Heart left ventricle (tissue), 16 donors: ENCODE measurements around the gene HSPB8. TPM values are rescaled to one million over a fixed set of nuclear protein-coding genes. Genes with fewer than 3 reads are reported as not detected.

ENCODE experiments used
- ATAC-seq, 4 donors: fragments of 200-7000 bp; cut with Tn5 transposase; one replicate each; pipeline ENCODE4 v1.9.1; 2020 to 2022; ENCODE audit warnings: moderate library complexity in 4 of 4, mild to moderate bottlenecking in 3 of 4, moderate number of reproducible peaks in 1 of 4
- DNase-seq, 5 donors: peaks; one replicate each; pipeline ENCODE4 v3.0.0-alpha.2; 2020
- H3K27ac ChIP-seq, 12 donors: fragments of 200-600 bp; sonication (generic) in 4 of 12; one replicate each; pipeline versions ENCODE4 v1.5.0 to v1.8.0; 2016 to 2022; ENCODE audit warnings: mild to moderate bottlenecking in 2 of 12
- H3K27me3 ChIP-seq, 9 donors: fragments of 200-600 bp; sonication (generic) in 2 of 9; one replicate each; pipeline versions ENCODE4 v1.5.1 to v1.8.0; 2016 to 2022; ENCODE audit warnings: mild to moderate bottlenecking in 3 of 9
- H3K36me3 ChIP-seq, 9 donors: fragments of 200-600 bp; sonication (generic) in 2 of 9; one replicate each; pipeline versions ENCODE4 v1.5.0 to v1.8.0; 2018 to 2022; ENCODE audit warnings: mild to moderate bottlenecking in 2 of 9
- H3K4me1 ChIP-seq, 12 donors: fragments of 200-600 bp; sonication (generic) in 4 of 12; one replicate each; pipeline versions ENCODE4 v1.5.0 to v1.8.0; 2016 to 2022; ENCODE audit warnings: mild to moderate bottlenecking in 3 of 12
- H3K4me3 ChIP-seq, 12 donors: fragments of 200-600 bp; sonication (generic) in 4 of 12; one replicate each; pipeline versions ENCODE4 v1.5.0 to v1.8.0; 2017 to 2022; ENCODE audit warnings: mild to moderate bottlenecking in 9 of 12, moderate library complexity in 4 of 12
- H3K9me3 ChIP-seq, 12 donors: fragments of 200-600 bp; sonication (generic) in 4 of 12; one replicate each; pipeline versions ENCODE4 v1.5.0 to v1.8.0; 2016 to 2022; ENCODE audit warnings: mild to moderate bottlenecking in 1 of 12
- POLR2A ChIP-seq, 2 donors: fragments of 450-650 bp; IDR thresholded peaks; one replicate each; pipeline ENCODE4 v1.6.1; 2017; ENCODE audit warnings: antibody characterized with exemption in 2 of 2, mild to moderate bottlenecking in 2 of 2, moderate library complexity in 2 of 2
- WGBS, 4 donors: extraction: QIAGEN DNeasy Blood & Tissue Kit in 2 of 4; methylation state at CpG; one replicate each; pipeline versions ENCODE4 v1.1.5 to v1.1.7; 2013 to 2018; 5-methylcytosine and 5-hydroxymethylcytosine counted together
- intact Hi-C, 10 donors: fragments of 100-400 bp; cut with DNase I; formaldehyde crosslinking; loops; one replicate each; pipeline versions ENCODE4 v1.11.1 to v1.14.2; 2022
- polyA plus RNA-seq, 2 donors: library from polyadenylated mRNA; stranded (reverse); fragments of 200-250 nt; gene quantifications; one replicate each; pipeline ENCODE4 v1.2.3, GENCODE V29; 2013
- total RNA-seq, 9 donors: library from RNA; depleted of rRNA in 2 of 9; stranded (reverse); fragments of >200 nt in 2 of 9; fragmentation: NEBNext Ultra II Directional in 3 of 9; extraction: Animal tissue kit (Norgen Biotek cat#: 25700) in 3 of 9; gene quantifications; one replicate each; pipeline versions ENCODE4 v1.1.0 to v1.2.4, GENCODE V29; 2016 to 2023
- TF ChIP-seq, protein P1 (sequence below), 12 donors: fragments of 200-600 bp; sonication (generic) in 4 of 12; IDR thresholded peaks; one replicate each; pipeline versions ENCODE4 v1.5.0 to v1.8.0; 2018 to 2022; ENCODE audit warnings: antibody characterized with exemption in 12 of 12, mild to moderate bottlenecking in 5 of 12
- donor health status: ischemic (EF 13 %, LVEDD 7.1; RV severe dilation, severe dysfunction).
- donor health status: healthy with polysubstance abuse.
- donor health status: DM: no; HTN: yes; CAD: no.
- donor health status: DM: no; HTN: no; CAD: no.
- donor health status: ischemic (EF 25% LVEDD 6.9; RV normal size, moderate dysfunction).
- donor health status: ischemic (EF 25% LVEDD 5.7; RV mildly dilated, moderate dysfunction).
- donor health status: healthy.
- donor health status: DM: yes; HTN: yes; CAD: no.
- donor health status: ischemic (EF 35%, LVEDD 5.7; RV mildly dilated, moderate dysfunction).
- donor health status: nonischemic (EF 11% LVEDD 7.7; RV severe dilation, severe dysfunction).
- donor health status: DM: yes; HTN: yes; CAD: no.
- donor health status: PGD.
- donor health status: ischemic (EF 29% LVEDD 5.4; RV normal size, mild dysfunction).
- donor health status: nonischemic (EF 23%, LVEDD 6.1; RV moderate dilation, normal function).

HSPB8 gene
- total and polyA plus RNA-seq, 11 donors: 417 to 662 (median 523) TPM

DNA sequence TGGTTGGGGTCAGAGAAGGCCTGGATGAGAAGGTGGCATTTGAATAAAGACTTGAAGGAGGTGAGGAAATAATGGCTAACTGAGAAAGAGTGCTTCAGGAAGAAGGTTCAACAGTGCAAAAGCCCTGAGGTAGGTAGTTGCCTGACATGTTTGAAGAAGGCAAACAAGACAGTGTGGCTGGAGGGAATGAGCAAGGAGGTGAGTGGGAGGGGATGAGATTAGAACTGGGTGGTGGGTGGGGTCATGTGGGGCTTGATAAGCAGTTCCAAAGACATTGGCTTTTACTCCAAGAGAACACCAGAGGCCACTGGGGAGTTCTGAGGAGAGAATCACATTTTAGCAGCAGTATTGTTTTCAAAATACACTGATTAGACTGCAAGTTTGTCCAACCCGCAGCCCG, 50.5 kb downstream of the HSPB8 start:
- no peaks in the 10 kb centered on the region for H3K27me3 ChIP-seq
- DNase-seq (no peak), ATAC-seq (no peak)
- no peak overlapping the region for H3K4me3 ChIP-seq
- no peak overlapping the region for H3K27ac ChIP-seq
- TF ChIP-seq, protein P1, sequence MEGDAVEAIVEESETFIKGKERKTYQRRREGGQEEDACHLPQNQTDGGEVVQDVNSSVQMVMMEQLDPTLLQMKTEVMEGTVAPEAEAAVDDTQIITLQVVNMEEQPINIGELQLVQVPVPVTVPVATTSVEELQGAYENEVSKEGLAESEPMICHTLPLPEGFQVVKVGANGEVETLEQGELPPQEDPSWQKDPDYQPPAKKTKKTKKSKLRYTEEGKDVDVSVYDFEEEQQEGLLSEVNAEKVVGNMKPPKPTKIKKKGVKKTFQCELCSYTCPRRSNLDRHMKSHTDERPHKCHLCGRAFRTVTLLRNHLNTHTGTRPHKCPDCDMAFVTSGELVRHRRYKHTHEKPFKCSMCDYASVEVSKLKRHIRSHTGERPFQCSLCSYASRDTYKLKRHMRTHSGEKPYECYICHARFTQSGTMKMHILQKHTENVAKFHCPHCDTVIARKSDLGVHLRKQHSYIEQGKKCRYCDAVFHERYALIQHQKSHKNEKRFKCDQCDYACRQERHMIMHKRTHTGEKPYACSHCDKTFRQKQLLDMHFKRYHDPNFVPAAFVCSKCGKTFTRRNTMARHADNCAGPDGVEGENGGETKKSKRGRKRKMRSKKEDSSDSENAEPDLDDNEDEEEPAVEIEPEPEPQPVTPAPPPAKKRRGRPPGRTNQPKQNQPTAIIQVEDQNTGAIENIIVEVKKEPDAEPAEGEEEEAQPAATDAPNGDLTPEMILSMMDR (IDR thresholded peaks at IDR 0.05): no peak
- TF ChIP-seq POLR2A (IDR thresholded peaks at IDR 0.05): no peak
- H3K9me3 ChIP-seq: no peaks in the 10 kb centered on the region
- peaks cover 0 to 5% (median 0%) of the 10 kb centered on the region in 12 donors for H3K4me1 ChIP-seq
- H3K36me3 ChIP-seq: no peaks in the 10 kb centered on the region
- intact Hi-C loops: no loop called here
- WGBS, 4 donors: 74 to 84% (median 79%) methylated on average over 2 of the region's 2 CpGs

DNA sequence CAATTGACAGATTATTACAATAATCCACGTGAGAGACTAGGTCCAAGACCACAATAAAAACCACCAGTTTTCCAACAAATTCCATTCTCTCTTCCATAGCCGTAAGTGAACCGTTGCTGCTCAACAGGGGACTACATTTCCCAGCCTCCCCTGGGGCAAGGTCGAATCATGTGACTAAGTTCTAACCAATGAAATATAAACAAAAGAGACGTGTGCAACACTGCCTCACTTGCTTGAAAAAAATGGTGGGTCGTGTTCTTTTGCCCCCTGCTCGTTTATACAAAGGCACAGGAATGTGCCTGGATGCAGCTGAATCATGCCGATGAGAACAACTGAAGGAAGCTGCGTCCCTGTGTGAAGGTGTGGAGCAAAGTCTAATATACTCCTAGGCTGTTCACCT, 51.1 kb downstream of the HSPB8 start:
- ATAC-seq (peak; percentile 72 to 90 (median 80)), DNase-seq (peak in 4 of 5 donors; percentile 33 to 52 (median 45))
- TF ChIP-seq, protein P1 (IDR thresholded peaks at IDR 0.05): no peak
- TF ChIP-seq POLR2A (IDR thresholded peaks at IDR 0.05): no peak
- no peak overlapping the region for H3K27ac ChIP-seq
- WGBS, 4 donors: 30 to 40% (median 34%) methylated on average over 9 of the region's 9 CpGs
- peaks cover 0 to 5% (median 0%) of the 10 kb centered on the region in 12 donors for H3K4me1 ChIP-seq
- peak overlapping the region in 4 of 12 donors; percentile 11 to 20 (median 16) for H3K4me3 ChIP-seq
- H3K9me3 ChIP-seq: no peaks in the 10 kb centered on the region
- intact Hi-C loops: no loop called here
- no peaks in the 10 kb centered on the region for H3K27me3 ChIP-seq
- H3K36me3 ChIP-seq: no peaks in the 10 kb centered on the region

DNA sequence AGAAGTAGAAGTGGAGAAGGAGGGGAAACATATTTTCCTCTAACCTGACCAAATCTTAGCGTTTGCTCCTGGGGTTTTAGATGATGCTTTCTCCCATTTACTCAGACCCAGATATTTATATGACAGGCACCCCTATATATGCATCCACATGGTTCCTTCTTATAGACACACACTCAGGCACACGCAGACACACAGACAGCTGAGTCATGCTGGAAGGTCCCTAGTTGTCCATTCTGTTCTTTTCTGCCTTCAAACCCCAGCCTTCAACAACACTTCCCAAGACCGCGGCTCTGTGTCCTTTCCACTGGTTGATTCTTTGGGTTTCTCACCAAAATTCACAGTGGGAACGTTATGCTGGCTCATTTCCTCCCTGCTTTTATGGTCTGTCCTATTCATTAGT, 52.1 kb downstream of the HSPB8 start:
- intact Hi-C loops: no loop called here
- no peaks in the 10 kb centered on the region for H3K9me3 ChIP-seq
- DNase-seq (no peak), ATAC-seq (no peak)
- no peaks in the 10 kb centered on the region for H3K36me3 ChIP-seq
- no peak overlapping the region for H3K4me3 ChIP-seq
- no peak overlapping the region for H3K27ac ChIP-seq
- TF ChIP-seq, protein P1 (IDR thresholded peaks at IDR 0.05): no peak
- TF ChIP-seq POLR2A (IDR thresholded peaks at IDR 0.05): no peak
- H3K27me3 ChIP-seq: no peaks in the 10 kb centered on the region
- no peaks in the 10 kb centered on the region for H3K4me1 ChIP-seq
- 72 to 89% (median 74%) methylated on average over 5 of the region's 5 CpGs for WGBS, 4 donors

DNA sequence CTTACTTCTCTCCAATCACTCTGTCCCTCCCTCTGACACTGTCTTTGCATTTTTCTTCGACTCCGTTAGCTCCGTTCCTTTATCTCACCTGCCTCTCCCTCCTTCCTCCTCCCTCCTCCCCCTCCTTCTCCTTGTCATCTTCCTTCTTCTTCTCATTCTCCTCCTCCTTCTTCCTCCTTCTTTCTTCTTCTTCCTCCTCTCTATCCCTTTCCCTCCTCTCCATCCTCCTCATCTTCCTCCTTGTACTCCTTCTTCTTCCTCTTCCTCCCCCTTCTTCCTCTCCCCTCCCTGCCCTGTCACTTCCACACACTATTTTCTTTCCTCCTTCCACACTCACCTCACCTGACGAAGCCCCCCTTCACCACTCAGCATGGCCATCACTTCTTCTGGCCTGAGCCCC, 53.0 kb downstream of the HSPB8 start:
- no peak overlapping the region for H3K27ac ChIP-seq
- ATAC-seq: no peak
- WGBS, 4 donors: 77 to 84% (median 82%) methylated on average over 4 of the region's 4 CpGs

More for the DNA sequence above, 53.0 kb downstream of the HSPB8 start:
- Histone ChIP-seq H3K4me3 (no peak overlapping the region), H3K9me3 (no peaks in the 10 kb centered on the region), H3K27me3 (no peaks in the 10 kb centered on the region), H3K36me3 (no peaks in the 10 kb centered on the region), H3K4me1 (no peaks in the 10 kb centered on the region)
- no peak for DNase-seq
- intact Hi-C loops: no loop called here
- TF ChIP-seq, protein P1 (IDR thresholded peaks at IDR 0.05): no peak
- no peak for TF ChIP-seq POLR2A (IDR thresholded peaks at IDR 0.05)
